Peyer's patch (tissue), 4 donors: ENCODE results near the gene THBD. TPM values are rescaled to one million over a fixed set of nuclear protein-coding genes. Genes with fewer than 3 reads are reported as not detected.

ENCODE experiments used
- DNase-seq, 3 donors: peaks; one replicate each; pipeline ENCODE4 v3.0.0-alpha.2; 2017 to 2019
- H3K27ac ChIP-seq, 4 donors: fragments of 200-600 bp; sonication (generic); one replicate each; pipeline ENCODE4 v1.5.1; 2016 to 2019
- H3K27me3 ChIP-seq, 2 donors: fragments of 200-600 bp; sonication (generic); one replicate each; pipeline ENCODE4 v1.5.1; 2019
- H3K36me3 ChIP-seq, 3 donors: fragments of 200-600 bp; sonication (generic); one replicate each; pipeline ENCODE4 v1.5.1; 2016 to 2019
- H3K4me1 ChIP-seq, 4 donors: fragments of 200-600 bp; sonication (generic); one replicate each; pipeline ENCODE4 v1.5.1; 2016 to 2019
- H3K4me3 ChIP-seq, 4 donors: fragments of 200-600 bp; sonication (generic); 1 replicate in 3 of 4; 2 replicates in 1 of 4; pipeline ENCODE4 v1.5.1; 2016 to 2019; ENCODE audit warnings: mild to moderate bottlenecking in 1 of 4
- H3K9me3 ChIP-seq, 4 donors: fragments of 200-600 bp; sonication (generic); one replicate each; pipeline ENCODE4 v1.5.1; 2016 to 2019; ENCODE audit warnings: mild to moderate bottlenecking in 1 of 4
- CTCF ChIP-seq, 6 experiments: fragments of 450-650 bp in 4 of 6; fragments of 200-600 bp in 2 of 6; sonication (generic) in 1 of 6; IDR thresholded peaks; one replicate each; pipeline ENCODE4 v1.5.1; 2017 to 2019; ENCODE audit warnings: antibody characterized with exemption in 6 of 6, mild to moderate bottlenecking in 3 of 6, moderate library complexity in 1 of 6
- POLR2A ChIP-seq, 2 donors: fragments of 450-650 bp; IDR thresholded peaks; one replicate each; pipeline ENCODE4 v1.5.1; 2017; ENCODE audit warnings: antibody characterized with exemption in 2 of 2, mild to moderate bottlenecking in 2 of 2, moderate library complexity in 2 of 2
- total RNA-seq, 4 donors: library from RNA; depleted of rRNA; stranded (reverse); fragments of >200 nt; gene quantifications; one replicate each; pipeline ENCODE4 v1.1.0, GENCODE V29; 2016

Gene THBD
- total RNA-seq, 4 donors from 2014 or later: 7.9 to 31.4 (median 12.9) TPM

- no peaks in the 10 kb centered on the region for H3K36me3 ChIP-seq
- no peaks in the 10 kb centered on the region for H3K4me1 ChIP-seq
- H3K4me3 ChIP-seq: no peak overlapping the region
- no peak overlapping the region for H3K27ac ChIP-seq
- no peaks in the 10 kb centered on the region for H3K9me3 ChIP-seq
- DNase-seq: no peak
- H3K27me3 ChIP-seq: no peaks in the 10 kb centered on the region
- no peak for TF ChIP-seq CTCF (IDR thresholded peaks at IDR 0.05)
- TF ChIP-seq POLR2A (IDR thresholded peaks at IDR 0.05): no peak
These were observed 27.9 kb downstream of the THBD start for GRCh38 chr20:23021541-23021940.

- Histone ChIP-seq H3K36me3 (no peaks in the 10 kb centered on the region), H3K4me3 (no peak overlapping the region), H3K27ac (no peak overlapping the region), H3K9me3 (no peaks in the 10 kb centered on the region), H3K4me1 (no peaks in the 10 kb centered on the region), H3K27me3 (no peaks in the 10 kb centered on the region)
- DNase-seq: no peak
- TF ChIP-seq CTCF (IDR thresholded peaks at IDR 0.05): no peak
- TF ChIP-seq POLR2A (IDR thresholded peaks at IDR 0.05): no peak
These were observed 29.0 kb downstream of the THBD start for GRCh38 chr20:23020230-23021018.

- no peak overlapping the region for H3K4me3 ChIP-seq
- H3K9me3 ChIP-seq: no peaks in the 10 kb centered on the region
- H3K27me3 ChIP-seq: no peaks in the 10 kb centered on the region
- TF ChIP-seq POLR2A (IDR thresholded peaks at IDR 0.05): no peak
- TF ChIP-seq CTCF (IDR thresholded peaks at IDR 0.05): no peak
- no peaks in the 10 kb centered on the region for H3K4me1 ChIP-seq
- no peak for DNase-seq
- H3K27ac ChIP-seq: no peak overlapping the region
- no peaks in the 10 kb centered on the region for H3K36me3 ChIP-seq
These were observed 30.1 kb downstream of the THBD start for GRCh38 chr20:23019403-23019802.

- no peak for DNase-seq
- Histone ChIP-seq H3K36me3 (no peaks in the 10 kb centered on the region), H3K4me1 (no peaks in the 10 kb centered on the region), H3K4me3 (no peak overlapping the region), H3K27ac (no peak overlapping the region), H3K27me3 (no peaks in the 10 kb centered on the region), H3K9me3 (no peaks in the 10 kb centered on the region)
- TF ChIP-seq CTCF (IDR thresholded peaks at IDR 0.05) (no peak), POLR2A (IDR thresholded peaks at IDR 0.05) (no peak)
These were observed 30.5 kb downstream of the THBD start for GRCh38 chr20:23018941-23019340.

- Histone ChIP-seq H3K9me3 (no peaks in the 10 kb centered on the region), H3K4me3 (no peak overlapping the region), H3K27ac (no peak overlapping the region), H3K27me3 (no peaks in the 10 kb centered on the region), H3K4me1 (no peaks in the 10 kb centered on the region), H3K36me3 (no peaks in the 10 kb centered on the region)
- no peak for DNase-seq
- TF ChIP-seq POLR2A (IDR thresholded peaks at IDR 0.05) (no peak), CTCF (IDR thresholded peaks at IDR 0.05) (no peak)
These were observed 31.0 kb downstream of the THBD start for GRCh38 chr20:23018432-23018831.
